ENCODE results near the gene ARL4A. TPM values are rescaled to one million over a fixed set of nuclear protein-coding genes. Genes with fewer than 3 reads are reported as not detected.

Gene ARL4A
- total RNA-seq, 1 experiment from 2014 or later: 18.3 TPM

DNA sequence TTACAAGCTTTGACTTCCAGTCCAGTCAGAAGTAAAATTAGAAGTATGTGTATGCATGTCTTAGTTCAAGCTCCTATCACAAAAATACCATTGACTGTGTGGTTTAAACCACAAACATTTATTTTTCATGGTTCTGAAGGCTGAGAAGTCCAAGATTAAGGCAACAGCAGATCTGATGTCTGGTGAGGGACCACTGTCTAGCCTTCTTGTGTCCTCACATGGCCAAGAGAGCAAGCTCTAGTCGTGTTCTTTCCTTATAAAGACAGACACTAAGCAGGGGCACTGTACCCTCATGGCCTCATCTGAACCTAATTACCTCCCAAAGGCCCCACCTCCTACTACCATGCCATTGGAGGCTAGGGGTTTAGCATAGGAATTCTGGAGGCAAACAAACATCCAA is 41.3 kb upstream of the ARL4A start:
- no peak overlapping the region for H3K27ac ChIP-seq (ENCODE audit: low read depth, low read length, poor library complexity, severe bottlenecking)
- DNase-seq (ENCODE audit: low spot score): no peak

GRCh38 chr7:12647364-12648219 is 39.8 kb upstream of the ARL4A start:
- H3K4me1 ChIP-seq (ENCODE audit: insufficient read depth, low read length, poor library complexity, severe bottlenecking): no peaks in the 10 kb centered on the region
- ChIA-PET CTCF (no interaction called here), POLR2A (ENCODE audit: low non-redundant PET) (no interaction called here)
- no peaks in the 10 kb centered on the region for H3K36me3 ChIP-seq (ENCODE audit: insufficient read depth, low read length, poor library complexity, severe bottlenecking)
- intact Hi-C loops (cut with micrococcal nuclease; ENCODE audit: unreplicated experiment): no loop called here
- no peak for TF ChIP-seq EZH2 (IDR thresholded peaks at IDR 0.05; ENCODE audit: borderline replicate concordance, low read depth, low read length, poor library complexity, severe bottlenecking)
- TF ChIP-seq, protein P1, sequence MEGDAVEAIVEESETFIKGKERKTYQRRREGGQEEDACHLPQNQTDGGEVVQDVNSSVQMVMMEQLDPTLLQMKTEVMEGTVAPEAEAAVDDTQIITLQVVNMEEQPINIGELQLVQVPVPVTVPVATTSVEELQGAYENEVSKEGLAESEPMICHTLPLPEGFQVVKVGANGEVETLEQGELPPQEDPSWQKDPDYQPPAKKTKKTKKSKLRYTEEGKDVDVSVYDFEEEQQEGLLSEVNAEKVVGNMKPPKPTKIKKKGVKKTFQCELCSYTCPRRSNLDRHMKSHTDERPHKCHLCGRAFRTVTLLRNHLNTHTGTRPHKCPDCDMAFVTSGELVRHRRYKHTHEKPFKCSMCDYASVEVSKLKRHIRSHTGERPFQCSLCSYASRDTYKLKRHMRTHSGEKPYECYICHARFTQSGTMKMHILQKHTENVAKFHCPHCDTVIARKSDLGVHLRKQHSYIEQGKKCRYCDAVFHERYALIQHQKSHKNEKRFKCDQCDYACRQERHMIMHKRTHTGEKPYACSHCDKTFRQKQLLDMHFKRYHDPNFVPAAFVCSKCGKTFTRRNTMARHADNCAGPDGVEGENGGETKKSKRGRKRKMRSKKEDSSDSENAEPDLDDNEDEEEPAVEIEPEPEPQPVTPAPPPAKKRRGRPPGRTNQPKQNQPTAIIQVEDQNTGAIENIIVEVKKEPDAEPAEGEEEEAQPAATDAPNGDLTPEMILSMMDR (conservative IDR thresholded peaks at IDR 0.05; ENCODE audit: low read depth, low read length): no peak
- no peak for DNase-seq (ENCODE audit: low spot score)
- no peak overlapping the region for H3K4me3 ChIP-seq (ENCODE audit: low read depth, low read length, poor library complexity, severe bottlenecking)
- BruUV-seq (replicated peaks): no TSS peak
- no peak overlapping the region for H3K27ac ChIP-seq (ENCODE audit: low read depth, low read length, poor library complexity, severe bottlenecking)
- no peaks in the 10 kb centered on the region for H3K27me3 ChIP-seq (replicated peaks; ENCODE audit: insufficient read depth, low read depth, low read length, poor library complexity)
- no peaks in the 10 kb centered on the region for H3K9me3 ChIP-seq (ENCODE audit: low read depth, low read length, poor library complexity, severe bottlenecking)

More for the DNA sequence above, 41.3 kb upstream of the ARL4A start:
- no peaks in the 10 kb centered on the region for H3K27me3 ChIP-seq (replicated peaks; ENCODE audit: insufficient read depth, low read depth, low read length, poor library complexity)
- H3K4me3 ChIP-seq (ENCODE audit: low read depth, low read length, poor library complexity, severe bottlenecking): no peak overlapping the region
- ChIA-PET POLR2A (ENCODE audit: low non-redundant PET) (no interaction called here), CTCF (no interaction called here)
- intact Hi-C loops (cut with micrococcal nuclease; ENCODE audit: unreplicated experiment): no loop called here
- no peaks in the 10 kb centered on the region for H3K9me3 ChIP-seq (ENCODE audit: low read depth, low read length, poor library complexity, severe bottlenecking)
- H3K36me3 ChIP-seq (ENCODE audit: insufficient read depth, low read length, poor library complexity, severe bottlenecking): no peaks in the 10 kb centered on the region
- TF ChIP-seq EZH2 (IDR thresholded peaks at IDR 0.05; ENCODE audit: borderline replicate concordance, low read depth, low read length, poor library complexity, severe bottlenecking): no peak
- TF ChIP-seq, protein P1 (conservative IDR thresholded peaks at IDR 0.05; ENCODE audit: low read depth, low read length): no peak
- no peaks in the 10 kb centered on the region for H3K4me1 ChIP-seq (ENCODE audit: insufficient read depth, low read length, poor library complexity, severe bottlenecking)
- no TSS peak for BruUV-seq (replicated peaks)

- H3K27me3 ChIP-seq (replicated peaks; ENCODE audit: insufficient read depth, low read depth, low read length, poor library complexity): no peaks in the 10 kb centered on the region
- TF ChIP-seq EZH2 (IDR thresholded peaks at IDR 0.05; ENCODE audit: borderline replicate concordance, low read depth, low read length, poor library complexity, severe bottlenecking): no peak
- TF ChIP-seq, protein P1 (conservative IDR thresholded peaks at IDR 0.05; ENCODE audit: low read depth, low read length): no peak
- H3K27ac ChIP-seq (ENCODE audit: low read depth, low read length, poor library complexity, severe bottlenecking): no peak overlapping the region
- BruUV-seq (replicated peaks): no TSS peak
- H3K9me3 ChIP-seq (ENCODE audit: low read depth, low read length, poor library complexity, severe bottlenecking): no peaks in the 10 kb centered on the region
- intact Hi-C loops (cut with micrococcal nuclease; ENCODE audit: unreplicated experiment): no loop called here
- ChIA-PET CTCF (no interaction called here), POLR2A (ENCODE audit: low non-redundant PET) (no interaction called here)
- H3K4me1 ChIP-seq (ENCODE audit: insufficient read depth, low read length, poor library complexity, severe bottlenecking): no peaks in the 10 kb centered on the region
- no peak for DNase-seq (ENCODE audit: low spot score)
- H3K36me3 ChIP-seq (ENCODE audit: insufficient read depth, low read length, poor library complexity, severe bottlenecking): no peaks in the 10 kb centered on the region
- H3K4me3 ChIP-seq (ENCODE audit: low read depth, low read length, poor library complexity, severe bottlenecking): no peak overlapping the region
Measured at GRCh38 chr7:12648704-12649261, 38.6 kb upstream of the ARL4A start.
